ENCODE results near the gene VWA3B.

- TF ChIP-seq EZH2 (IDR thresholded peaks at IDR 0.05; ENCODE audit: borderline replicate concordance, low read depth, low read length, poor library complexity, severe bottlenecking) = no peak
- TF ChIP-seq, protein P1, sequence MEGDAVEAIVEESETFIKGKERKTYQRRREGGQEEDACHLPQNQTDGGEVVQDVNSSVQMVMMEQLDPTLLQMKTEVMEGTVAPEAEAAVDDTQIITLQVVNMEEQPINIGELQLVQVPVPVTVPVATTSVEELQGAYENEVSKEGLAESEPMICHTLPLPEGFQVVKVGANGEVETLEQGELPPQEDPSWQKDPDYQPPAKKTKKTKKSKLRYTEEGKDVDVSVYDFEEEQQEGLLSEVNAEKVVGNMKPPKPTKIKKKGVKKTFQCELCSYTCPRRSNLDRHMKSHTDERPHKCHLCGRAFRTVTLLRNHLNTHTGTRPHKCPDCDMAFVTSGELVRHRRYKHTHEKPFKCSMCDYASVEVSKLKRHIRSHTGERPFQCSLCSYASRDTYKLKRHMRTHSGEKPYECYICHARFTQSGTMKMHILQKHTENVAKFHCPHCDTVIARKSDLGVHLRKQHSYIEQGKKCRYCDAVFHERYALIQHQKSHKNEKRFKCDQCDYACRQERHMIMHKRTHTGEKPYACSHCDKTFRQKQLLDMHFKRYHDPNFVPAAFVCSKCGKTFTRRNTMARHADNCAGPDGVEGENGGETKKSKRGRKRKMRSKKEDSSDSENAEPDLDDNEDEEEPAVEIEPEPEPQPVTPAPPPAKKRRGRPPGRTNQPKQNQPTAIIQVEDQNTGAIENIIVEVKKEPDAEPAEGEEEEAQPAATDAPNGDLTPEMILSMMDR (conservative IDR thresholded peaks at IDR 0.05; ENCODE audit: low read depth, low read length) = no peak
Measured at GRCh38 chr2:98263362-98263761, 176.4 kb downstream of the VWA3B start.

Measured in A673 (cell line).